ENCODE measurements around the gene APOA4. TPM values are rescaled to one million over a fixed set of nuclear protein-coding genes. Genes with fewer than 3 reads are reported as not detected.

The APOA4 gene
- polyA plus RNA-seq, 1 of the 3 experiments (the other 2 are of a cell fraction) = not detected

DNA sequence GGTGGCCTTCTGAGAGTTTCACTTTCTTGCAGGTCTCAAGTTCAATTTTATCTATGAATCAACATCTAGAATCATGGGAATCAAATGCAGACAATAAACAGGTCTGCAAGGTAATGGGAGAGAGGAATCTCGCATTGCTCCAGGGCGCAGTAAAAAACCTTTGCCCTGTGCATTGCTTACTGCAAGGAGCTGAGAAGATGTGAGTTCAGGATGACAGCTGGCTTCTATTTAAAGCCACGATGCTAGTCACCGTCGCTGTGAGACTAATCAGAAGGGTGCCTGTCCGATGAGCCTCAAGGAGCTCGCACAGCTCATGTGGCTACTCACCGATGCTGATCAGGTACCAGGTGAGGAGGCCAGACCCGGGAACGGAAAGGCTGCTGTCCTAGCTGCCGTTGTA, 44.5 kb upstream of the APOA4 start (continued):
- TF ChIP-seq, protein P1, sequence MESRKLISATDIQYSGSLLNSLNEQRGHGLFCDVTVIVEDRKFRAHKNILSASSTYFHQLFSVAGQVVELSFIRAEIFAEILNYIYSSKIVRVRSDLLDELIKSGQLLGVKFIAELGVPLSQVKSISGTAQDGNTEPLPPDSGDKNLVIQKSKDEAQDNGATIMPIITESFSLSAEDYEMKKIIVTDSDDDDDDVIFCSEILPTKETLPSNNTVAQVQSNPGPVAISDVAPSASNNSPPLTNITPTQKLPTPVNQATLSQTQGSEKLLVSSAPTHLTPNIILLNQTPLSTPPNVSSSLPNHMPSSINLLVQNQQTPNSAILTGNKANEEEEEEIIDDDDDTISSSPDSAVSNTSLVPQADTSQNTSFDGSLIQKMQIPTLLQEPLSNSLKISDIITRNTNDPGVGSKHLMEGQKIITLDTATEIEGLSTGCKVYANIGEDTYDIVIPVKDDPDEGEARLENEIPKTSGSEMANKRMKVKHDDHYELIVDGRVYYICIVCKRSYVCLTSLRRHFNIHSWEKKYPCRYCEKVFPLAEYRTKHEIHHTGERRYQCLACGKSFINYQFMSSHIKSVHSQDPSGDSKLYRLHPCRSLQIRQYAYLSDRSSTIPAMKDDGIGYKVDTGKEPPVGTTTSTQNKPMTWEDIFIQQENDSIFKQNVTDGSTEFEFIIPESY (IDR thresholded peaks at IDR 0.05; ENCODE audit: borderline replicate concordance, low read depth) = no peak

DNA sequence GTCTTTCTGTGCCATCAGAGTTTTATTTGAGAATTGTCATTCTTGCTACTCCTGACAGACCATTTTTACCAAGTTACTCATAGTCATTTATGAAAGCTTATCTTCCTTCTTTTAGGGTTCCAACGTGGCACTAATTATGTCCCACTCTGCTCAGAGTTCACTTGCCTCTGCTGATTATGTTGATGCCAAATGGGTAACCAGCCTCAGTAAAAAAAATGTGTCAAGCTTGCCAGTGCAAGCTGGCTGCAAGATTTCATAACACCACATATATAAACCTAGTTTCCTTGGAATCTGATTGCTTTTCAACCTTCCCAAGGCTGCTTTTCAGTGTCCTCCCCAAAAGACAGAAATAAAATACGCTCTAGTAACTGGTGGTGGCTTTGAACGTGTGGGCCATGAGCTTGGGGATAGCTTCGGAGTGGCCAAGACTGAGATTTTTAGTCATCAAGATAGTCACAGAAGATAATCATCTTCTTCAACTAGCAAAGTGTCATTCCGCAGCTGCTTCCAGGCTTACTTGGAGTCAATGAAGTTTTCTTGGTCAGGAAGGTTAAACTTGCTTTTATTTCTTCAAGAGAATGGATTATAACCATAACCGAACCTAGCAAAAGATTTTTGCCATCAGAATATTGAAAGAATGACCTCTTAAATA, 43.8 kb upstream of the APOA4 start:
- Histone ChIP-seq H3K9ac (no peak overlapping the region), H3K9me2 (no peaks in the 10 kb centered on the region), H3K79me2 (ENCODE audit: insufficient read depth) (no peaks in the 10 kb centered on the region), H3K27ac (ENCODE audit: low read depth in 2 of 2, low read length in 1 of 2) (no peak overlapping the region), H3K9me3 (no peaks in the 10 kb centered on the region), H2AFZ (ENCODE audit: low read depth) (no peak overlapping the region), H3K4me1 (ENCODE audit: control insufficient read depth in 1 of 2, insufficient read depth in 2 of 2, low read depth in 1 of 2, low read length in 1 of 2) (peaks cover 12 to 16% of the 10 kb centered on the region in 2 experiments), H4K20me1 (ENCODE audit: insufficient read depth) (no peaks in the 10 kb centered on the region), H3K36me3 (replicated peaks in 1 of 2; ENCODE audit: control insufficient read depth in 1 of 2, insufficient read depth in 2 of 2, low read length in 1 of 2) (peaks cover 26 to 46% of the 10 kb centered on the region in 2 experiments), H3K4me2 (no peak overlapping the region), H3K27me3 (ENCODE audit: insufficient read depth) (no peaks in the 10 kb centered on the region), H3K4me3 (ENCODE audit: low read depth in 2 of 2, low read length in 1 of 2) (no peak overlapping the region), H3F3A (replicated peaks; ENCODE audit: insufficient read depth) (peaks cover 8% of the 10 kb centered on the region)
- no peak for DNase-seq
- CTCF ChIA-PET = interaction anchor here (0.8 to 3.7 kb wide), 6 partner anchors 13 to 239 kb away, joined by 3 to 20 read pairs (median 6); partner anchors contain the start of gene APOA5
- WGBS (ENCODE audit: low lambda C conversion rate) = 88% methylated on average over 6 of the region's 6 CpGs
- POLR2A ChIA-PET = no interaction called here
- TF ChIP-seq YY1 (IDR thresholded peaks at IDR 0.05; ENCODE audit: low read depth) (no peak), ELF1 (IDR thresholded peaks at IDR 0.05) (no peak), GABPA (IDR thresholded peaks at IDR 0.05; ENCODE audit: low read depth) (no peak), CHD2 (IDR thresholded peaks at IDR 0.05; ENCODE audit: low read length, partially characterized antibody) (no peak), TCF12 (IDR thresholded peaks at IDR 0.05) (no peak), MXI1 (IDR thresholded peaks at IDR 0.05; ENCODE audit: low read depth, low read length) (no peak), RFX5 (IDR thresholded peaks at IDR 0.05; ENCODE audit: low read length) (no peak), TEAD4 (IDR thresholded peaks at IDR 0.05; ENCODE audit: borderline replicate concordance, insufficient read depth) (no peak), RAD21 (IDR thresholded peaks at IDR 0.05; ENCODE audit: low read length) (no peak), JUND (IDR thresholded peaks at IDR 0.05) (no peak), FOXM1 (IDR thresholded peaks at IDR 0.05; ENCODE audit: low read depth) (no peak), FOXJ3 (CRISPR knock-in tag; IDR thresholded peaks at IDR 0.05) (no peak), POLR2AphosphoS5 (IDR thresholded peaks at IDR 0.05; ENCODE audit: low read depth, low read length) (no peak), EZH2phosphoT487 (IDR thresholded peaks at IDR 0.05; ENCODE audit: borderline replicate concordance, low read depth) (no peak)
- TF ChIP-seq, protein P1 (IDR thresholded peaks at IDR 0.05; ENCODE audit: borderline replicate concordance, low read depth) = no peak
- TF ChIP-seq, protein P2, sequence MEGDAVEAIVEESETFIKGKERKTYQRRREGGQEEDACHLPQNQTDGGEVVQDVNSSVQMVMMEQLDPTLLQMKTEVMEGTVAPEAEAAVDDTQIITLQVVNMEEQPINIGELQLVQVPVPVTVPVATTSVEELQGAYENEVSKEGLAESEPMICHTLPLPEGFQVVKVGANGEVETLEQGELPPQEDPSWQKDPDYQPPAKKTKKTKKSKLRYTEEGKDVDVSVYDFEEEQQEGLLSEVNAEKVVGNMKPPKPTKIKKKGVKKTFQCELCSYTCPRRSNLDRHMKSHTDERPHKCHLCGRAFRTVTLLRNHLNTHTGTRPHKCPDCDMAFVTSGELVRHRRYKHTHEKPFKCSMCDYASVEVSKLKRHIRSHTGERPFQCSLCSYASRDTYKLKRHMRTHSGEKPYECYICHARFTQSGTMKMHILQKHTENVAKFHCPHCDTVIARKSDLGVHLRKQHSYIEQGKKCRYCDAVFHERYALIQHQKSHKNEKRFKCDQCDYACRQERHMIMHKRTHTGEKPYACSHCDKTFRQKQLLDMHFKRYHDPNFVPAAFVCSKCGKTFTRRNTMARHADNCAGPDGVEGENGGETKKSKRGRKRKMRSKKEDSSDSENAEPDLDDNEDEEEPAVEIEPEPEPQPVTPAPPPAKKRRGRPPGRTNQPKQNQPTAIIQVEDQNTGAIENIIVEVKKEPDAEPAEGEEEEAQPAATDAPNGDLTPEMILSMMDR (IDR thresholded peaks at IDR 0.05) = no peak
- TF ChIP-seq, protein P3, sequence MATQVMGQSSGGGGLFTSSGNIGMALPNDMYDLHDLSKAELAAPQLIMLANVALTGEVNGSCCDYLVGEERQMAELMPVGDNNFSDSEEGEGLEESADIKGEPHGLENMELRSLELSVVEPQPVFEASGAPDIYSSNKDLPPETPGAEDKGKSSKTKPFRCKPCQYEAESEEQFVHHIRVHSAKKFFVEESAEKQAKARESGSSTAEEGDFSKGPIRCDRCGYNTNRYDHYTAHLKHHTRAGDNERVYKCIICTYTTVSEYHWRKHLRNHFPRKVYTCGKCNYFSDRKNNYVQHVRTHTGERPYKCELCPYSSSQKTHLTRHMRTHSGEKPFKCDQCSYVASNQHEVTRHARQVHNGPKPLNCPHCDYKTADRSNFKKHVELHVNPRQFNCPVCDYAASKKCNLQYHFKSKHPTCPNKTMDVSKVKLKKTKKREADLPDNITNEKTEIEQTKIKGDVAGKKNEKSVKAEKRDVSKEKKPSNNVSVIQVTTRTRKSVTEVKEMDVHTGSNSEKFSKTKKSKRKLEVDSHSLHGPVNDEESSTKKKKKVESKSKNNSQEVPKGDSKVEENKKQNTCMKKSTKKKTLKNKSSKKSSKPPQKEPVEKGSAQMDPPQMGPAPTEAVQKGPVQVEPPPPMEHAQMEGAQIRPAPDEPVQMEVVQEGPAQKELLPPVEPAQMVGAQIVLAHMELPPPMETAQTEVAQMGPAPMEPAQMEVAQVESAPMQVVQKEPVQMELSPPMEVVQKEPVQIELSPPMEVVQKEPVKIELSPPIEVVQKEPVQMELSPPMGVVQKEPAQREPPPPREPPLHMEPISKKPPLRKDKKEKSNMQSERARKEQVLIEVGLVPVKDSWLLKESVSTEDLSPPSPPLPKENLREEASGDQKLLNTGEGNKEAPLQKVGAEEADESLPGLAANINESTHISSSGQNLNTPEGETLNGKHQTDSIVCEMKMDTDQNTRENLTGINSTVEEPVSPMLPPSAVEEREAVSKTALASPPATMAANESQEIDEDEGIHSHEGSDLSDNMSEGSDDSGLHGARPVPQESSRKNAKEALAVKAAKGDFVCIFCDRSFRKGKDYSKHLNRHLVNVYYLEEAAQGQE (IDR thresholded peaks at IDR 0.05; ENCODE audit: low read depth, low read length) = no peak
- TF ChIP-seq, protein P4, sequence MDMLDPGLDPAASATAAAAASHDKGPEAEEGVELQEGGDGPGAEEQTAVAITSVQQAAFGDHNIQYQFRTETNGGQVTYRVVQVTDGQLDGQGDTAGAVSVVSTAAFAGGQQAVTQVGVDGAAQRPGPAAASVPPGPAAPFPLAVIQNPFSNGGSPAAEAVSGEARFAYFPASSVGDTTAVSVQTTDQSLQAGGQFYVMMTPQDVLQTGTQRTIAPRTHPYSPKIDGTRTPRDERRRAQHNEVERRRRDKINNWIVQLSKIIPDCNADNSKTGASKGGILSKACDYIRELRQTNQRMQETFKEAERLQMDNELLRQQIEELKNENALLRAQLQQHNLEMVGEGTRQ (IDR thresholded peaks at IDR 0.05; ENCODE audit: borderline replicate concordance, low read depth, low read length) = no peak
- TF ChIP-seq, protein P5, sequence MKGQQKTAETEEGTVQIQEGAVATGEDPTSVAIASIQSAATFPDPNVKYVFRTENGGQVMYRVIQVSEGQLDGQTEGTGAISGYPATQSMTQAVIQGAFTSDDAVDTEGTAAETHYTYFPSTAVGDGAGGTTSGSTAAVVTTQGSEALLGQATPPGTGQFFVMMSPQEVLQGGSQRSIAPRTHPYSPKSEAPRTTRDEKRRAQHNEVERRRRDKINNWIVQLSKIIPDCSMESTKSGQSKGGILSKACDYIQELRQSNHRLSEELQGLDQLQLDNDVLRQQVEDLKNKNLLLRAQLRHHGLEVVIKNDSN (IDR thresholded peaks at IDR 0.05; ENCODE audit: borderline replicate concordance, low read depth) = no peak

Measured in SK-N-SH (cell line).